HCT116 (cell line): ENCODE data around the gene AADACL3. TPM values are rescaled to one million over a fixed set of nuclear protein-coding genes. Genes with fewer than 3 reads are reported as not detected.

Experiments
- ATAC-seq: fragments of 200-7000 bp; cut with Tn5 transposase; 2 replicates; pipeline ENCODE4 v1.9.1; 2020; ENCODE audit warnings: mild to moderate bottlenecking, moderate library complexity
- BruUV-seq: library from RNA; stranded (reverse); fragments of 400-500 nt; replicated peaks from 2 replicates; lab custom pipeline; 2021; lab: Mats Ljungman, UMichigan
- CTCF ChIA-PET: fragments of 300-600 bp; sonication (Branson Sonifier 250); formaldehyde crosslinking; loops from one replicate; lab custom pipeline; 2021; ENCODE audit warnings: antibody characterized with exemption; lab: Charles Lee
- POLR2A ChIA-PET: fragments of 300-600, 350-600 bp; sonication (Branson Sonifier 250); formaldehyde crosslinking; loops from one replicate; lab custom pipeline; 2021; ENCODE audit warnings: antibody characterized with exemption; lab: Charles Lee
- RAD21 ChIA-PET, 2 experiments: fragments of 300-600 bp; sonication (Branson Sonifier 250); formaldehyde crosslinking; loops; one replicate each; lab custom pipeline; 2023; ENCODE audit warnings: low total read pairs in 2 of 2; ENCODE audit not compliant: uncharacterized antibody in 2 of 2, unreplicated experiment in 2 of 2, low non-redundant PET in 1 of 2; lab: Charles Lee
- DNase-seq: peaks from one replicate; pipeline ENCODE4 v3.0.0-alpha.2; 2010; ENCODE audit warnings: low read depth, low spot score
- H2AFZ ChIP-seq: fragments of 200-600 bp; shearing (Covaris generic), sonication (generic); 2 replicates; pipeline ENCODE4 v1.6.1; 2017; ENCODE audit warnings: low read depth, mixed run types, mixed read lengths, antibody characterized with exemption, low read length; ENCODE audit not compliant: poor library complexity, severe bottlenecking
- H3K27ac ChIP-seq: 2 replicates; pipeline ENCODE4 v1.5.1; 2012; ENCODE audit warnings: low read depth, low read length
- H3K27me3 ChIP-seq: fragments of 200-600 bp; sonication (generic); 2 replicates; pipeline ENCODE4 v1.6.1; 2016; ENCODE audit warnings: mixed run types, low read length, mixed read lengths; ENCODE audit not compliant: insufficient read depth
- H3K36me3 ChIP-seq, 2 experiments: fragments of 200-500 bp in 1 of 2; fragments of 200-600 bp in 1 of 2; sonication (Bioruptor generic) in 1 of 2; sonication (generic) in 1 of 2; 2 replicates each; pipeline versions ENCODE4 v1.5.1 to v1.6.1; 2014 to 2016; ENCODE audit warnings: low read length in 2 of 2, inconsistent platforms in 1 of 2, mixed read lengths in 1 of 2, mixed run types in 1 of 2; ENCODE audit not compliant: insufficient read depth in 2 of 2, control insufficient read depth in 1 of 2
- H3K4me1 ChIP-seq, 2 experiments: fragments of 200-600 bp in 1 of 2; sonication (generic) in 1 of 2; 2 replicates each; pipeline versions ENCODE4 v1.5.1 to v1.6.1; 2012 to 2017; ENCODE audit warnings: low read length in 2 of 2, inconsistent platforms in 1 of 2, mild to moderate bottlenecking in 1 of 2, mixed read lengths in 1 of 2, mixed run types in 1 of 2, moderate library complexity in 1 of 2; ENCODE audit not compliant: insufficient read depth in 2 of 2, control insufficient read depth in 1 of 2
- H3K4me2 ChIP-seq: fragments of 200-600 bp; sonication (generic); 2 replicates; pipeline ENCODE4 v1.6.1; 2017; ENCODE audit warnings: mixed run types, low read length, mixed read lengths
- H3K4me3 ChIP-seq, 2 experiments: fragments of 200-600 bp in 1 of 2; sonication (generic) in 1 of 2; replicated peaks in 1 of 2; 2 replicates each; pipeline ENCODE4 v1.5.1; 2011 to 2016; ENCODE audit warnings: low read length in 2 of 2, control low read depth in 1 of 2, low read depth in 1 of 2, mild to moderate bottlenecking in 1 of 2, mixed read lengths in 1 of 2, mixed run types in 1 of 2
- H3K79me2 ChIP-seq: fragments of 200-600 bp; sonication (generic); 2 replicates; pipeline ENCODE4 v1.6.1; 2017; ENCODE audit warnings: mild to moderate bottlenecking, mixed run types, low read length, moderate library complexity, mixed read lengths; ENCODE audit not compliant: insufficient read depth
- H3K9ac ChIP-seq: fragments of 200-600 bp; sonication (generic); 2 replicates; pipeline ENCODE4 v1.6.1; 2016; ENCODE audit warnings: low read length, mixed read lengths
- H3K9me2 ChIP-seq: fragments of 200-600 bp; sonication (generic), shearing (Covaris generic); 2 replicates; pipeline ENCODE4 v1.6.1; 2017; ENCODE audit warnings: mixed run types, mild to moderate bottlenecking, moderate library complexity; ENCODE audit not compliant: insufficient read depth
- H3K9me3 ChIP-seq, 2 experiments: fragments of 200-500 bp in 1 of 2; fragments of 200-600 bp in 1 of 2; sonication (Bioruptor generic) in 1 of 2; sonication (generic) in 1 of 2; 2 replicates each; pipeline ENCODE4 v1.6.1; 2014 to 2017; ENCODE audit warnings: low read length in 2 of 2, mixed read lengths in 2 of 2, inconsistent platforms in 1 of 2, low read depth in 1 of 2, mild to moderate bottlenecking in 1 of 2, mixed run types in 1 of 2, moderate library complexity in 1 of 2; ENCODE audit not compliant: control insufficient read depth in 1 of 2, insufficient read depth in 1 of 2
- H4K20me1 ChIP-seq: fragments of 200-600 bp; sonication (generic), shearing (Covaris generic); 2 replicates; pipeline ENCODE4 v1.6.1; 2017; ENCODE audit warnings: mixed run types, mild to moderate bottlenecking, moderate library complexity; ENCODE audit not compliant: insufficient read depth
- CEBPB ChIP-seq: IDR thresholded peaks from 2 replicates; pipeline ENCODE4 v1.6.1; 2012; ENCODE audit warnings: low read depth
- EGR1 ChIP-seq: IDR thresholded peaks from 2 replicates; pipeline ENCODE4 v1.6.1; 2012; ENCODE audit warnings: low read depth
- ELF1 ChIP-seq: IDR thresholded peaks from 2 replicates; pipeline ENCODE4 v1.6.1; 2012; ENCODE audit warnings: low read depth, borderline replicate concordance
- EZH2 ChIP-seq: fragments of 200-600 bp; sonication (generic); IDR thresholded peaks from 2 replicates; pipeline ENCODE4 v1.6.1; 2017; ENCODE audit warnings: antibody characterized with exemption, mixed run types
- EZH2phosphoT487 ChIP-seq: fragments of 200-600 bp; IDR thresholded peaks from 2 replicates; pipeline ENCODE4 v1.6.1; 2018; ENCODE audit warnings: antibody characterized with exemption, borderline replicate concordance
- FOSL1 ChIP-seq: IDR thresholded peaks from 2 replicates; pipeline ENCODE4 v1.6.1; 2012; ENCODE audit warnings: low read depth
- JUND ChIP-seq: IDR thresholded peaks from 2 replicates; pipeline ENCODE4 v1.6.1; 2012
- POLR2AphosphoS5 ChIP-seq: IDR thresholded peaks from 2 replicates; pipeline ENCODE4 v1.6.1; 2011; ENCODE audit warnings: mild to moderate bottlenecking, low read depth, low read length, moderate library complexity
- RAD21 ChIP-seq: IDR thresholded peaks from 2 replicates; pipeline ENCODE4 v1.6.1; 2012; ENCODE audit warnings: low read depth, mild to moderate bottlenecking
- REST ChIP-seq: IDR thresholded peaks from 2 replicates; pipeline ENCODE4 v1.6.1; 2012; ENCODE audit warnings: low read depth
- SIN3A ChIP-seq: IDR thresholded peaks from 2 replicates; pipeline ENCODE4 v1.6.1; 2012; ENCODE audit warnings: low read depth
- SRF ChIP-seq: IDR thresholded peaks from 2 replicates; pipeline ENCODE4 v1.6.1; 2012; ENCODE audit warnings: low read depth
- YY1 ChIP-seq: IDR thresholded peaks from 2 replicates; pipeline ENCODE4 v1.6.1; 2011; ENCODE audit warnings: low read length, low read depth, moderate library complexity, mild to moderate bottlenecking; ENCODE audit not compliant: insufficient replicate concordance; ENCODE audit errors: extremely low read depth
- ZBTB33 ChIP-seq: IDR thresholded peaks from 2 replicates; pipeline ENCODE4 v1.6.1; 2011; ENCODE audit warnings: mild to moderate bottlenecking, low read length, moderate library complexity; ENCODE audit not compliant: insufficient replicate concordance; ENCODE audit errors: extremely low read depth
- ZNF274 ChIP-seq: fragments of 200-500 bp; sonication (Bioruptor generic); IDR thresholded peaks from 2 replicates; pipeline ENCODE4 v1.6.1; 2014; ENCODE audit warnings: mild to moderate bottlenecking, low read depth, low read length, inconsistent platforms
- intact Hi-C: fragments of 100-400 bp; cut with micrococcal nuclease; formaldehyde crosslinking; loops from 2 replicates; pipeline ENCODE4 v1.10.0; 2022
- total RNA-seq: library from RNA; stranded (reverse); gene quantifications from one replicate; pipeline ENCODE4 v1.2.1, GENCODE V29; 2021; ENCODE audit not compliant: unreplicated experiment
- TF ChIP-seq, protein P1 (sequence below), 3 experiments: fragments of 200-600 bp in 1 of 3; sonication (generic) in 1 of 3; IDR thresholded peaks in 2 of 3; conservative IDR thresholded peaks in 1 of 3; 2 replicates each; pipeline ENCODE4 v1.5.1; 2012 to 2017; ENCODE audit warnings: low read depth in 2 of 3, low read length in 2 of 3, antibody characterized with exemption in 1 of 3, borderline replicate concordance in 1 of 3, control low read depth in 1 of 3, mild to moderate bottlenecking in 1 of 3, mixed read lengths in 1 of 3, mixed run types in 1 of 3, moderate library complexity in 1 of 3; ENCODE audit not compliant: insufficient read depth in 1 of 3
- TF ChIP-seq, protein P2 (sequence below): IDR thresholded peaks from 2 replicates; pipeline ENCODE4 v1.6.1; 2012

AADACL3 gene
- total RNA-seq, 1 experiment from 2014 or later = not detected

- Histone ChIP-seq H3K27me3 (peaks cover 22% of the 10 kb centered on the region), H3K27ac (no peak overlapping the region), H4K20me1 (no peaks in the 10 kb centered on the region), H3K79me2 (no peaks in the 10 kb centered on the region), H3K9ac (no peak overlapping the region), H3K4me1 (no peaks in the 10 kb centered on the region), H3K9me3 (no peaks in the 10 kb centered on the region), H3K4me2 (no peak overlapping the region), H3K36me3 (no peaks in the 10 kb centered on the region), H3K4me3 (no peak overlapping the region), H3K9me2 (no peaks in the 10 kb centered on the region), H2AFZ (no peak overlapping the region)
- ATAC-seq (no peak), DNase-seq (no peak)
- ChIA-PET CTCF (no interaction called here), POLR2A (no interaction called here), RAD21 (no interaction called here)
- BruUV-seq = no TSS peak
- intact Hi-C loops = no loop called here
- no peak for TF ChIP-seq ELF1
- no peak for TF ChIP-seq FOSL1
- no peak for TF ChIP-seq SIN3A
- no peak for TF ChIP-seq RAD21
- no peak for TF ChIP-seq SRF
- TF ChIP-seq, protein P1, sequence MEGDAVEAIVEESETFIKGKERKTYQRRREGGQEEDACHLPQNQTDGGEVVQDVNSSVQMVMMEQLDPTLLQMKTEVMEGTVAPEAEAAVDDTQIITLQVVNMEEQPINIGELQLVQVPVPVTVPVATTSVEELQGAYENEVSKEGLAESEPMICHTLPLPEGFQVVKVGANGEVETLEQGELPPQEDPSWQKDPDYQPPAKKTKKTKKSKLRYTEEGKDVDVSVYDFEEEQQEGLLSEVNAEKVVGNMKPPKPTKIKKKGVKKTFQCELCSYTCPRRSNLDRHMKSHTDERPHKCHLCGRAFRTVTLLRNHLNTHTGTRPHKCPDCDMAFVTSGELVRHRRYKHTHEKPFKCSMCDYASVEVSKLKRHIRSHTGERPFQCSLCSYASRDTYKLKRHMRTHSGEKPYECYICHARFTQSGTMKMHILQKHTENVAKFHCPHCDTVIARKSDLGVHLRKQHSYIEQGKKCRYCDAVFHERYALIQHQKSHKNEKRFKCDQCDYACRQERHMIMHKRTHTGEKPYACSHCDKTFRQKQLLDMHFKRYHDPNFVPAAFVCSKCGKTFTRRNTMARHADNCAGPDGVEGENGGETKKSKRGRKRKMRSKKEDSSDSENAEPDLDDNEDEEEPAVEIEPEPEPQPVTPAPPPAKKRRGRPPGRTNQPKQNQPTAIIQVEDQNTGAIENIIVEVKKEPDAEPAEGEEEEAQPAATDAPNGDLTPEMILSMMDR (IDR thresholded peaks at IDR 0.05 in 2 of 3, conservative IDR thresholded peaks at IDR 0.05 in 1 of 3; ENCODE audit: borderline replicate concordance in 1 of 3, insufficient read depth in 1 of 3, low read depth in 2 of 3, low read length in 2 of 3) = no peak
- no peak for TF ChIP-seq EGR1
- TF ChIP-seq CEBPB = no peak
- TF ChIP-seq, protein P2, sequence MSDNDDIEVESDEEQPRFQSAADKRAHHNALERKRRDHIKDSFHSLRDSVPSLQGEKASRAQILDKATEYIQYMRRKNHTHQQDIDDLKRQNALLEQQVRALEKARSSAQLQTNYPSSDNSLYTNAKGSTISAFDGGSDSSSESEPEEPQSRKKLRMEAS = no peak
- no peak for TF ChIP-seq ZBTB33
- TF ChIP-seq YY1 = no peak
- TF ChIP-seq POLR2AphosphoS5 = no peak
- no peak for TF ChIP-seq EZH2
- TF ChIP-seq ZNF274 = no peak
- TF ChIP-seq REST = no peak
- TF ChIP-seq JUND = no peak
- TF ChIP-seq EZH2phosphoT487 = no peak
These were observed 23.0 kb downstream of the AADACL3 start for GRCh38 chr1:12738934-12739333.
